GM19467 (cell line): ENCODE results near the gene HHIPL1.

Experiments used
- ATAC-seq: cut with Tn5 transposase; IDR thresholded peaks from one replicate; pipeline ENCODE4 v1.9.1; 2021; ENCODE audit warnings: mild to moderate bottlenecking, moderate library complexity; ENCODE audit not compliant: unreplicated experiment

HHIPL1 gene

GRCh38 chr14:99707420-99707819 lies 62.5 kb downstream of the HHIPL1 start:
- no peak for ATAC-seq

- ATAC-seq = no peak
Measured at GRCh38 chr14:99707921-99708320, 63.0 kb downstream of the HHIPL1 start.

- ATAC-seq = no peak
Measured at GRCh38 chr14:99708449-99708848, 63.5 kb downstream of the HHIPL1 start.

- ATAC-seq = no peak
Measured at GRCh38 chr14:99713972-99714371, 69.0 kb downstream of the HHIPL1 start.

GRCh38 chr14:99715266-99716000 lies 70.5 kb downstream of the HHIPL1 start:
- no peak for ATAC-seq

GRCh38 chr14:99716091-99716849 lies 71.3 kb downstream of the HHIPL1 start:
- ATAC-seq = no peak

- ATAC-seq = no peak
Measured at GRCh38 chr14:99716850-99717681, 72.1 kb downstream of the HHIPL1 start.

- ATAC-seq = no peak
Measured at GRCh38 chr14:99717682-99718013, 72.7 kb downstream of the HHIPL1 start.

GRCh38 chr14:99718031-99718810 lies 73.3 kb downstream of the HHIPL1 start:
- ATAC-seq = peak; percentile 85

- ATAC-seq = peak; percentile 48
Measured at GRCh38 chr14:99718811-99719192, 73.9 kb downstream of the HHIPL1 start.

- no peak for ATAC-seq
Measured at GRCh38 chr14:99720941-99721791, 76.2 kb downstream of the HHIPL1 start.

GRCh38 chr14:99721792-99722516 lies 77.0 kb downstream of the HHIPL1 start:
- ATAC-seq = no peak

GRCh38 chr14:99722741-99723140 lies 77.8 kb downstream of the HHIPL1 start:
- no peak for ATAC-seq

GRCh38 chr14:99724196-99724891 lies 79.4 kb downstream of the HHIPL1 start:
- ATAC-seq = no peak

- no peak for ATAC-seq
Measured at GRCh38 chr14:99724939-99725773, 80.2 kb downstream of the HHIPL1 start.

GRCh38 chr14:99725774-99726537 lies 81.0 kb downstream of the HHIPL1 start:
- ATAC-seq = no peak

GRCh38 chr14:99726538-99727095 lies 81.7 kb downstream of the HHIPL1 start:
- no peak for ATAC-seq
